H9 (cell line): ENCODE results near the gene TRPM2. TPM values are rescaled to one million over a fixed set of nuclear protein-coding genes. Genes with fewer than 3 reads are reported as not detected.

Experiments
- DNase-seq: peaks from one replicate; pipeline ENCODE4 v3.0.0-alpha.2; 2017
- H2AFZ ChIP-seq: one replicate; pipeline ENCODE4 v1.6.1; 2013; ENCODE audit warnings: mild to moderate bottlenecking, low read length, control low read depth, moderate library complexity
- H2AK5ac ChIP-seq: 2 replicates; pipeline ENCODE4 v1.6.1; 2013; ENCODE audit warnings: low read length, control low read depth, mixed read lengths; ENCODE audit not compliant: insufficient read length
- H2BK120ac ChIP-seq: one replicate; pipeline ENCODE4 v1.6.1; 2013; ENCODE audit warnings: low read depth, mild to moderate bottlenecking, low read length, control low read depth, inconsistent platforms; ENCODE audit not compliant: poor library complexity, severe bottlenecking
- H2BK12ac ChIP-seq: 2 replicates; pipeline ENCODE4 v1.6.1; 2013; ENCODE audit warnings: low read length, control low read depth, mixed read lengths, low read depth; ENCODE audit not compliant: insufficient read length
- H2BK15ac ChIP-seq: 2 replicates; pipeline ENCODE4 v1.6.1; 2013; ENCODE audit warnings: low read depth, low read length, control low read depth
- H2BK20ac ChIP-seq: one replicate; pipeline ENCODE4 v1.6.1; 2013; ENCODE audit warnings: low read depth, mild to moderate bottlenecking, low read length, control low read depth, inconsistent platforms; ENCODE audit not compliant: poor library complexity, severe bottlenecking
- H2BK5ac ChIP-seq: 2 replicates; pipeline ENCODE4 v1.6.1; 2013; ENCODE audit warnings: low read length, control low read depth, mixed read lengths; ENCODE audit not compliant: insufficient read length
- H3K14ac ChIP-seq: 2 replicates; pipeline ENCODE4 v1.6.1; 2013; ENCODE audit warnings: low read length, control low read depth; ENCODE audit not compliant: insufficient read depth
- H3K18ac ChIP-seq: 2 replicates; pipeline ENCODE4 v1.6.1; 2013; ENCODE audit warnings: low read depth, mild to moderate bottlenecking, mixed read lengths, low read length, control low read depth; ENCODE audit not compliant: insufficient read length
- H3K23ac ChIP-seq: 2 replicates; pipeline ENCODE4 v1.6.1; 2013; ENCODE audit warnings: low read length, control low read depth, mixed read lengths, low read depth; ENCODE audit not compliant: insufficient read length
- H3K23me2 ChIP-seq: 2 replicates; pipeline ENCODE4 v1.6.1; 2013; ENCODE audit warnings: low read depth, mild to moderate bottlenecking, mixed read lengths, low read length, control low read depth; ENCODE audit not compliant: insufficient read length, poor library complexity, severe bottlenecking
- H3K27ac ChIP-seq: 2 replicates; pipeline ENCODE4 v1.5.1; 2013; ENCODE audit warnings: low read length, control low read depth, mixed read lengths, low read depth; ENCODE audit not compliant: insufficient read length
- H3K27me3 ChIP-seq: 2 replicates; pipeline ENCODE4 v1.6.1; 2013; ENCODE audit warnings: low read length, control low read depth, inconsistent platforms; ENCODE audit not compliant: insufficient read depth
- H3K4ac ChIP-seq: 2 replicates; pipeline ENCODE4 v1.6.1; 2013; ENCODE audit warnings: low read depth, mild to moderate bottlenecking, control low read depth, inconsistent platforms, low read length, moderate library complexity
- H3K4me1 ChIP-seq: 2 replicates; pipeline ENCODE4 v1.6.1; 2013; ENCODE audit warnings: low read length, control low read depth, inconsistent platforms; ENCODE audit not compliant: insufficient read depth
- H3K4me2 ChIP-seq: 2 replicates; pipeline ENCODE4 v1.6.1; 2013; ENCODE audit warnings: low read length, control low read depth, mixed read lengths; ENCODE audit not compliant: insufficient read length, insufficient read depth
- H3K56ac ChIP-seq: 2 replicates; pipeline ENCODE4 v1.6.1; 2013; ENCODE audit warnings: low read depth, mild to moderate bottlenecking, mixed read lengths, low read length, control low read depth; ENCODE audit not compliant: insufficient read length
- H3K79me1 ChIP-seq: 2 replicates; pipeline ENCODE4 v1.6.1; 2013; ENCODE audit warnings: low read depth, mild to moderate bottlenecking, moderate library complexity, low read length, control low read depth, inconsistent platforms; ENCODE audit not compliant: insufficient read depth, poor library complexity, severe bottlenecking
- H3K79me2 ChIP-seq: 2 replicates; pipeline ENCODE4 v1.6.1; 2013; ENCODE audit warnings: low read length, control low read depth, inconsistent platforms; ENCODE audit not compliant: insufficient read depth
- H3K9ac ChIP-seq: 2 replicates; pipeline ENCODE4 v1.6.1; 2013; ENCODE audit warnings: low read length, control low read depth, mixed read lengths; ENCODE audit not compliant: insufficient read length; ENCODE audit errors: extremely low read depth
- H3K9me3 ChIP-seq: one replicate; pipeline ENCODE4 v1.6.1; 2013; ENCODE audit warnings: low read depth, low read length, inconsistent platforms; ENCODE audit not compliant: control insufficient read depth
- H3T11ph ChIP-seq: one replicate; pipeline ENCODE4 v1.6.1; 2013; ENCODE audit warnings: mild to moderate bottlenecking, low read length, control low read depth, inconsistent platforms
- H4K20me1 ChIP-seq: one replicate; pipeline ENCODE4 v1.6.1; 2013; ENCODE audit not compliant: control insufficient read depth, insufficient read length, insufficient read depth
- H4K5ac ChIP-seq: 2 replicates; pipeline ENCODE4 v1.6.1; 2013; ENCODE audit warnings: low read depth, mild to moderate bottlenecking, mixed read lengths, low read length, control low read depth; ENCODE audit not compliant: insufficient read length
- H4K8ac ChIP-seq: replicated peaks from 2 replicates; pipeline ENCODE4 v1.6.1; 2013; ENCODE audit warnings: low read length, control low read depth, mixed read lengths, low read depth; ENCODE audit not compliant: insufficient read length
- H4K91ac ChIP-seq: 2 replicates; pipeline ENCODE4 v1.6.1; 2013; ENCODE audit warnings: low read depth, mild to moderate bottlenecking, moderate library complexity, mixed read lengths, low read length, control low read depth; ENCODE audit not compliant: insufficient read length
- H3K27ac Mint-ChIP-seq, 3 experiments: 2 replicates in 2 of 3; 3 replicates in 1 of 3; pipeline ENCODE4 v1.8.0; 2020 to 2021; ENCODE audit warnings: mixed read lengths in 3 of 3, mild to moderate bottlenecking in 1 of 3, moderate library complexity in 1 of 3
- H3K27me3 Mint-ChIP-seq: 2 replicates; pipeline ENCODE4 v1.8.0; 2021; ENCODE audit warnings: low read depth, mild to moderate bottlenecking, moderate library complexity, mixed read lengths
- H3K36me3 Mint-ChIP-seq, 3 experiments: 2 replicates in 2 of 3; 3 replicates in 1 of 3; pipeline ENCODE4 v1.8.0; 2020 to 2021; ENCODE audit warnings: low read depth in 3 of 3, mixed read lengths in 3 of 3; ENCODE audit not compliant: insufficient read depth in 1 of 3
- H3K4me1 Mint-ChIP-seq, 2 experiments: 2 replicates each; pipeline ENCODE4 v1.8.0; 2020; ENCODE audit warnings: mixed read lengths in 2 of 2
- H3K4me3 Mint-ChIP-seq, 2 experiments: 2 replicates in 1 of 2; 3 replicates in 1 of 2; pipeline ENCODE4 v1.8.0; 2020 to 2021; ENCODE audit warnings: mild to moderate bottlenecking in 2 of 2, mixed read lengths in 2 of 2, moderate library complexity in 1 of 2
- H3K9me3 Mint-ChIP-seq, 2 experiments: 2 replicates in 1 of 2; 3 replicates in 1 of 2; pipeline ENCODE4 v1.8.0; 2020; ENCODE audit warnings: mild to moderate bottlenecking in 2 of 2, mixed read lengths in 2 of 2, moderate library complexity in 1 of 2
- WGBS: extraction: QIAGEN DNeasy Blood & Tissue Kit; methylation state at CpG from one replicate; pipeline ENCODE4 v1.1.7; 2013; ENCODE audit warnings: missing lambda C conversion rate, low lambda C conversion rate, mixed read lengths; ENCODE audit not compliant: insufficient read length; ENCODE audit errors: extremely low coverage; 5-methylcytosine and 5-hydroxymethylcytosine counted together
- long read RNA-seq: library from polyadenylated mRNA; unstranded; transcript quantifications from one replicate; pipeline ENCODE4 v2.0.0, GENCODE V29; 2020
- total RNA-seq: library from RNA; stranded (reverse); gene quantifications from 2 replicates; pipeline ENCODE4 v1.2.1, GENCODE V29; 2021
- TF ChIP-seq, protein P1 (sequence below): fragments of 200-600 bp; sonication (generic); conservative IDR thresholded peaks from 3 replicates; pipeline ENCODE4 v1.8.0; 2021; ENCODE audit warnings: antibody characterized with exemption, mild to moderate bottlenecking

The TRPM2 gene
- 0.11 and 0.68 TPM in 2 replicates for total RNA-seq
- long read RNA-seq, result 0 reads

DNA sequence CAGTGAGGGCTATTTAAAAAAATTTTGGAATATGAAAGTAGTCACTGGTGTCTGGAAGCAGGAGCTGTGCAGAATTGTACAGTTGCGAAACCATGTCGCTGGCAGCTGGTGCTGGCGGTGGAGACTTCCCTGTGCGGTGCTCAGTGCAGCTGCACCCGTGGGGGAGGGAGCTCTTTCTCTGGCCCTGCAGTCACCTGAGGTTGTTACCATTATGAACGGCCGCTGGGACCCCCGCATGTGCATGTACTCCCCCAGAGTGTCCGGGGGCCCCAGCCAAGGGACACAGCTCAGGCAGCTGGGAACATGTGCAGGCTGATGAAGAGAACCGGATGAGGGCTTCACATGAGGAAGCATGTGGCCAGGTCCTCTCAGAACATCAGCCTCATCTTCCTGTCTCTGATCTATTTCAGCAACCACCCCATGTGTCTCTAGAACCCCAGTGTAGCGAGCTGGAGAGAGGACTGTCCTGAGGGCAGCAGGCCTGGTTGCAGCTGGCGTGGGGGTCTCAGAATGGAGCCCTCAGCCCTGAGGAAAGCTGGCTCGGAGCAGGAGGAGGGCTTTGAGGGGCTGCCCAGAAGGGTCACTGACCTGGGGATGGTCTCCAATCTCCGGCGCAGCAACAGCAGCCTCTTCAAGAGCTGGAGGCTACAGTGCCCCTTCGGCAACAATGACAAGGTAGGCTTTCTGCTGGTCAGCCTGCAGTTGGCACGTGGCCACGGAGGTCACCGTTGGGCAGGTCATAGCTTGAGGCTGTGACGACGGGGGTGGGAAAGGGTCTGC, at the start of gene TRPM2:
Gene TRPM2, plus strand, starts transcription at position 431 of the 780 bp plus-strand sequence. Its CDS starts 80 bp downstream, at position 511.
- no peak within 1 kb of the TSS for H3K23ac ChIP-seq
- no peak within 1 kb of the TSS for H2BK20ac ChIP-seq
- H3K4me1 ChIP-seq, result no peaks in the 10 kb centered on the region
- TF ChIP-seq, protein P1, sequence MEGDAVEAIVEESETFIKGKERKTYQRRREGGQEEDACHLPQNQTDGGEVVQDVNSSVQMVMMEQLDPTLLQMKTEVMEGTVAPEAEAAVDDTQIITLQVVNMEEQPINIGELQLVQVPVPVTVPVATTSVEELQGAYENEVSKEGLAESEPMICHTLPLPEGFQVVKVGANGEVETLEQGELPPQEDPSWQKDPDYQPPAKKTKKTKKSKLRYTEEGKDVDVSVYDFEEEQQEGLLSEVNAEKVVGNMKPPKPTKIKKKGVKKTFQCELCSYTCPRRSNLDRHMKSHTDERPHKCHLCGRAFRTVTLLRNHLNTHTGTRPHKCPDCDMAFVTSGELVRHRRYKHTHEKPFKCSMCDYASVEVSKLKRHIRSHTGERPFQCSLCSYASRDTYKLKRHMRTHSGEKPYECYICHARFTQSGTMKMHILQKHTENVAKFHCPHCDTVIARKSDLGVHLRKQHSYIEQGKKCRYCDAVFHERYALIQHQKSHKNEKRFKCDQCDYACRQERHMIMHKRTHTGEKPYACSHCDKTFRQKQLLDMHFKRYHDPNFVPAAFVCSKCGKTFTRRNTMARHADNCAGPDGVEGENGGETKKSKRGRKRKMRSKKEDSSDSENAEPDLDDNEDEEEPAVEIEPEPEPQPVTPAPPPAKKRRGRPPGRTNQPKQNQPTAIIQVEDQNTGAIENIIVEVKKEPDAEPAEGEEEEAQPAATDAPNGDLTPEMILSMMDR, result no peak
- Mint-ChIP-seq H3K36me3 (no peaks in the 10 kb centered on the region), H3K27me3 (peaks cover 5% of the 10 kb centered on the region), H3K9me3 (peaks cover 0 to under 1% of the 10 kb centered on the region in 2 experiments; a peak in 1 of 5 replicates), H3K4me3 (no peak within 1 kb of the TSS), H3K4me1 (peaks cover 0 to 5% of the 10 kb centered on the region in 2 experiments; a peak in 1 of 4 replicates), H3K27ac (no peak within 1 kb of the TSS)
- H3K27me3 ChIP-seq, result no peaks in the 10 kb centered on the region
- H2BK120ac ChIP-seq, result no peak within 1 kb of the TSS
- no peak for DNase-seq
- H3K27ac ChIP-seq, result no peak within 1 kb of the TSS
- H2BK12ac ChIP-seq, result no peak within 1 kb of the TSS
- no CpG with 5 or more reads among the region's 21 CpGs for WGBS
- H2AFZ ChIP-seq, result no peak within 1 kb of the TSS
- H3K14ac ChIP-seq, result no peak within 1 kb of the TSS
- H3K23me2 ChIP-seq, result no peaks in the 10 kb centered on the region
- H3K9me3 ChIP-seq, result no peaks in the 10 kb centered on the region
- H3K79me2 ChIP-seq, result no peaks in the 10 kb centered on the region
- H3K4ac ChIP-seq, result no peak within 1 kb of the TSS
- no peaks in the 10 kb centered on the region for H3K79me1 ChIP-seq
- no peak within 1 kb of the TSS for H3K9ac ChIP-seq
- H3K56ac ChIP-seq, result no peak within 1 kb of the TSS
- no peak within 1 kb of the TSS for H2BK15ac ChIP-seq
- no peak within 1 kb of the TSS for H4K91ac ChIP-seq
- no peak within 1 kb of the TSS for H3K18ac ChIP-seq
- H3K4me2 ChIP-seq, result no peak within 1 kb of the TSS
- H4K5ac ChIP-seq, result no peak within 1 kb of the TSS
- H3T11ph ChIP-seq, result no peak within 1 kb of the TSS
- no peak within 1 kb of the TSS for H2BK5ac ChIP-seq
- no peak within 1 kb of the TSS for H4K8ac ChIP-seq
- no peaks in the 10 kb centered on the region for H4K20me1 ChIP-seq
- no peak within 1 kb of the TSS for H2AK5ac ChIP-seq
